IMR-90 (cell line): ENCODE results near the gene GSTT4.

Experiments used
- BHLHE40 ChIP-seq: fragments of 150-350 bp; IDR thresholded peaks from 2 replicates; pipeline ENCODE4 v1.6.1; 2016; ENCODE audit warnings: mild to moderate bottlenecking, low read depth, low read length
- CEBPB ChIP-seq: IDR thresholded peaks from 2 replicates; pipeline ENCODE4 v1.6.1; 2012; ENCODE audit warnings: low read depth, low read length, improper control_type of control experiment
- CHD1 ChIP-seq: IDR thresholded peaks from 2 replicates; pipeline ENCODE4 v1.6.1; 2012; ENCODE audit warnings: low read depth, low read length, improper control_type of control experiment
- MAFK ChIP-seq: IDR thresholded peaks from 2 replicates; pipeline ENCODE4 v1.6.1; 2012; ENCODE audit warnings: low read depth, low read length, improper control_type of control experiment
- MAZ ChIP-seq: IDR thresholded peaks from 2 replicates; pipeline ENCODE4 v1.6.1; 2012; ENCODE audit warnings: low read depth, mild to moderate bottlenecking, low read length, improper control_type of control experiment, moderate library complexity, borderline replicate concordance
- MXI1 ChIP-seq: IDR thresholded peaks from 2 replicates; pipeline ENCODE4 v1.6.1; 2012; ENCODE audit warnings: low read depth, mild to moderate bottlenecking, low read length, moderate library complexity, borderline replicate concordance
- POLR2A ChIP-seq: IDR thresholded peaks from 2 replicates; pipeline ENCODE4 v1.6.1; 2012; ENCODE audit warnings: mild to moderate bottlenecking, low read depth, low read length
- RAD21 ChIP-seq: IDR thresholded peaks from 2 replicates; pipeline ENCODE4 v1.6.1; 2012; ENCODE audit warnings: low read length, improper control_type of control experiment
- RCOR1 ChIP-seq: IDR thresholded peaks from 2 replicates; pipeline ENCODE4 v1.6.1; 2012; ENCODE audit warnings: mild to moderate bottlenecking, low read length, improper control_type of control experiment; ENCODE audit not compliant: insufficient replicate concordance
- RFX5 ChIP-seq: IDR thresholded peaks from 2 replicates; pipeline ENCODE4 v1.8.0; 2012; ENCODE audit warnings: low read depth, mild to moderate bottlenecking, low read length, moderate library complexity
- USF2 ChIP-seq: fragments of 150-350 bp; IDR thresholded peaks from 2 replicates; pipeline ENCODE4 v1.6.1; 2017; ENCODE audit warnings: mild to moderate bottlenecking, antibody characterized with exemption, low read length, low read depth
- TF ChIP-seq, protein P1 (sequence below): conservative IDR thresholded peaks from 2 replicates; pipeline ENCODE4 v1.5.1; 2012; ENCODE audit warnings: mild to moderate bottlenecking, low read depth, low read length, improper control_type of control experiment

- TF ChIP-seq RCOR1, result no peak
- TF ChIP-seq, protein P1, sequence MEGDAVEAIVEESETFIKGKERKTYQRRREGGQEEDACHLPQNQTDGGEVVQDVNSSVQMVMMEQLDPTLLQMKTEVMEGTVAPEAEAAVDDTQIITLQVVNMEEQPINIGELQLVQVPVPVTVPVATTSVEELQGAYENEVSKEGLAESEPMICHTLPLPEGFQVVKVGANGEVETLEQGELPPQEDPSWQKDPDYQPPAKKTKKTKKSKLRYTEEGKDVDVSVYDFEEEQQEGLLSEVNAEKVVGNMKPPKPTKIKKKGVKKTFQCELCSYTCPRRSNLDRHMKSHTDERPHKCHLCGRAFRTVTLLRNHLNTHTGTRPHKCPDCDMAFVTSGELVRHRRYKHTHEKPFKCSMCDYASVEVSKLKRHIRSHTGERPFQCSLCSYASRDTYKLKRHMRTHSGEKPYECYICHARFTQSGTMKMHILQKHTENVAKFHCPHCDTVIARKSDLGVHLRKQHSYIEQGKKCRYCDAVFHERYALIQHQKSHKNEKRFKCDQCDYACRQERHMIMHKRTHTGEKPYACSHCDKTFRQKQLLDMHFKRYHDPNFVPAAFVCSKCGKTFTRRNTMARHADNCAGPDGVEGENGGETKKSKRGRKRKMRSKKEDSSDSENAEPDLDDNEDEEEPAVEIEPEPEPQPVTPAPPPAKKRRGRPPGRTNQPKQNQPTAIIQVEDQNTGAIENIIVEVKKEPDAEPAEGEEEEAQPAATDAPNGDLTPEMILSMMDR, result no peak
- no peak for TF ChIP-seq USF2
- no peak for TF ChIP-seq BHLHE40
- TF ChIP-seq POLR2A, result no peak
- TF ChIP-seq CHD1, result no peak
- TF ChIP-seq RFX5, result no peak
- no peak for TF ChIP-seq CEBPB
- TF ChIP-seq MAZ, result no peak
- TF ChIP-seq MXI1, result no peak
- TF ChIP-seq MAFK, result no peak
- TF ChIP-seq RAD21, result no peak
These were observed 3.0 kb downstream of the GSTT4 start for GRCh38 chr22:24002272-24002671.
